Kidney tubule cell (primary cell): Measurements from ENCODE around the gene OR5B2.
"Not testable (repeated sequence)": the region's sequence is repeated elsewhere in the genome, so short reads cannot be mapped to it uniquely, and the experiment has no call there.

Source experiments
- DNase-seq: peaks from one replicate; pipeline ENCODE4 v3.0.0-alpha.2; 2018; ENCODE audit warnings: low spot score

OR5B2 gene

DNA sequence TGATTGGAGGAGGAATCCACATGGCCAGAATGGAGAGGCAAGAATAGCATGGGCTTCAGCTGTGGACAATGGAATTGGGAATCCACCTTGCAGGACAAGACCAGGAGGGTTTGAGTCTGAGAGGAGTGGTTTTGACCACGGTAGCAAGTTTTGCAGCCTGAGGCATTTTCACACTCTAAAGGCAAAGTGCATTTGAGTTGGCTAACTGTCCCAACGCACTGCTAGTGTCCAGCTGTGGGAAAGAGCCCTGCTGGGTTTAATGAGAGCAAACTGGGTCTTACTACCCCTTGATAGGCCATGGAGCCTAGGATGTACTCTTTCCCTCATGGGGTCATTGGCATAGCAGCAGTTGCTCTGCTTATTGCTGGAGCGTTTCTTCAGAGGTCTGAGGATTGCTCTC lies at the start of gene OR5B2:
OR5B2 (minus strand) TSS at position 101 of the 400 bp plus-strand sequence. CDS start 4,860 bp downstream, outside the sequence.
- DNase-seq: no peak

DNA sequence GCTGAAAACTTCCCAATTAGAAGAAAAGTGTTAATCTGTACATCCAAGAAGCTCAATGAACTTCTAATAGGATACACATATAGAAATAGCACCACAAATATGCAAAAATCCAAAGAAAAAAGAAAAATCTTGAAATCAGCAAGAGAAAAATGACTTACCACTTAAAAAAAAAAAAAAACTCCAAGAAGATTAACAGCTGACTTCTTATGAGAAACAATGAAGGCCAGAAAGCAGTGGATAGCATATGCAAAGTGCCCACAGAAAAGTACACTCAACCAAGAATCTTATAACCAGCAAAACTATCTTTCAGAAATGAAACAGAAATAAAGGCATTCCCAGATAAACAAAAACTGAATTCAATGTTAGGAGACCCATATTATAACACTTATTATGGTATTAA lies 44.0 kb upstream of the OR5B2 start:
- DNase-seq: no peak

DNA sequence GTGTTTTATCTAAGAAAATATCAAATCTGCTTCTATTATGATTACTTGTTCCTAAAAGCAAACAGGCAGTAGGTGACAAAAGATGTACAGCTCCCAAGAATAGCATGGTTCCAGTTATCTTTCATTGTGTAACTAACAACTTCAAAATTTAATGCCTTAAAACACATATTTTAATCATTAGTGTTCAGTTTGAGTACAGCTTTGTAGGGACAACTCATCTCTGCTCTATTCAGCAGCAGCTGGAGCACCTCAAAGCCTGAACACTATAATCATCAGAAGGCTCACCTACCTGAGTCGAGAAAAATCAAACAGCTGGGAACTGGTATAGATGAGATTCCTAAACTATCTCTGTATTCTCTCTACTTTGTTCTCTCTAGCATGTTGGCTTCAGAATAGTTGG lies 38.4 kb upstream of the OR5B2 start:
- DNase-seq: no peak

DNA sequence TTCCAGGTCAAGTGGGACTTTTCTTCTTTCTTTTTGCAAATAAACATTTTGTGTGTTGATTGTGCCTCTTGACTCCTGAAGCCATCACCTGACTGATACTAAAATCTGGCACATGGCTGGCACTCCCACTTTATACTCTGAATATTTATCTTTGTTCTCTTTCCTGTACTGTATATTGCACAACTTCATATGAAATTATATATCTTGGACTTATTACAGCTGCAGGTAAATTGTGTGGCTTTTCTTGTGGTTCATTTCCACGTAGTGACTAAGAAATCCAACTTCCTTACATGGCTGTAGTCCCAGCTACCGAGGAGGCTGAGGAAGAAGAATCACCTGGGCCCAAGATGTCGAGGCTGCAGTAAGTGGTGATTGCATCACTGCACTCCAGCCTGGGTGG lies 37.8 kb upstream of the OR5B2 start:
- DNase-seq: no peak

DNA sequence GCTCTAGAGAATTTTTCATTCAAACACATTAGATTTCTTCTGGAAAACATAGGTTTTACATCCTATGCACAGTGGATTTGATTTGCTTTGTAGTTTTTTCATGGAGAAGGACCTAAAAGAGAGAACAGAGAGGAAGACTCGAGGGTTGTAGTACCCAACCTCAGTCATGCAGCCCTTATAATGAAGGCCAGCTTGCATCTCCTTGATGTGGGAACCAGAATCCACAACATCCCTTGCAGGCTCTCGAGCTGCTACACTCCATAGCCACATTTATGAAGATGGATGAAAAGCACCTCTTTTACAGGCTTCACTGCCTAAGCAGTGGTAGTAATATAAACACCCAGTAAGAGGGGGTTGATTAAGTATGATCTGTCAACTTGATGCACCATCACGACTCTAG lies 23.7 kb upstream of the OR5B2 start:
- no peak for DNase-seq

DNA sequence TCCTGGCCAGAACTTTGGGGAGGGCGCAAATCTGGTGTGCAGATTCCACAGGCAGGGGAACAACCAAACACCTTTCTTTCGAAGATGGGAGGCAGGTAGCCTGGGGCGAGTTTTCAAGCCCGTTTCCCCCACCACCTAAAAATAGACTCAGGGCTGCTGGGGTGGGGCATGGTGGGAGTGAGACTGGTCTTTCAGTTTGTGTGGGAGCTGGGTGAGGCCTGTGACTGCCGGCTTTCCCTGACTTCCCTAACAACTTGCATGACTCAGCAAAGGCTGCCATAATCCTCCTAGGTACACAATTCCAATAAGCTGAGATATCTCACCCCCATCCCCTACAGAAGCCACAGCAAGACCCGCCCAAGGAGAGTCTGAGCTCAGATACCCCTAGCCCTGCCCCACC lies 18.4 kb upstream of the OR5B2 start:
- DNase-seq: no peak

DNA sequence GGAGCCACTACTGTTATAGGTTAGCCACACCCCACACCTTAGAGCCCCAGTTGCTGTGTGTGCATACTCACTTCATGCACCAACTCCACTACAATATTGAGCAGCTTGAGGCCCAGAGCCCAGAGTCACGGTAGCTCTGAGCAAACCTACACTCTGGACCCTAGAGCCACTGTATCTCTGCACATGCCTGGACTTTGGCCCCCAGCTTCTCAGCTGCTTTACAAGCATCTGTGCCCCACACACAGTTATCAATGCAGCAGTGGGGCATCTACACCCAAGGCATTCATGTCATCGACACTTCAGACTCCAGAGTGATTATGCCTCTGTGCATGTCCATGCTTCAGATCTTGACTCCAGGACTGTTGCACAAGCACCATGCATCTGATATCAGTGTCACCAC lies 16.4 kb upstream of the OR5B2 start:
- no peak for DNase-seq

DNA sequence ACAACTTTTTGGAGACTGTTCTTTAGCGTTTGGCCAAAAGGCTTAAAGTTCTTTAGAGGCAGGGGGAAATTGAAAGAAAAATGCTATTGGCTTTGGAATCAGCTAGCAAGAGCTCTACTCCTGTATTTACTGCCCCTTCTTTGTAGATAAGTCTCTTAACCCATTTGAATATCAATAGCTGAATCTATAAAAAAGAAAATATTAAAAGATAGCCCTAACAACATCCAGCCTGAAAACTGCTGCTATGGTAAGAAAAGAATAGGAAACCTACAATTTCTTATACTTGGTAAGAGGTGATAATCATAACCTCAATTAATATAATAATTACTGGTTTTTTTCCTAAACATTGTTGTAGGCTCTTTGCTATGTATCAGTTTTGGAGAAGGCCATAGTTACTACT lies 14.2 kb upstream of the OR5B2 start, which contains the start of gene OR5B12:
OR5B12 (minus strand) TSS at position 101 of the 400 bp plus-strand sequence. CDS start 2,085 bp downstream, outside the sequence.
- no peak for DNase-seq

DNA sequence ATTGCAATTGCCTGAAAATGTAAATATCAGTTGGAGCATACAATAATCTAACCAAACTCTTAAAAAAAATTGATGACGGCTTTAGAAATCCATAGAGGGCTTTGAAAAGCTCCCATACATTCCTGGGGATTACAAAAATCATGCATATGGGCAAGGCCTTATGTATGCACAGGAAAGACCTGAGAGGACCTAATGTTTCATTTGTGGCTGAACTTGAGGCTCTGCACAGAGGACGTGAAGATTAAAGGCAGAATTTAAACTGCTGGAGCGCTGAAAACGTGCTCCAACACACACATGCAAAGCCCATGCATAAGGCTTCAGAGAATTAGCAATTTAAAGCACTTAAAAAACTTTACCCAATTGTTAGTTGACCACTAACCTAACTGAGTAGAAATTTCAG lies 10.6 kb upstream of the OR5B2 start:
- DNase-seq: no peak

DNA sequence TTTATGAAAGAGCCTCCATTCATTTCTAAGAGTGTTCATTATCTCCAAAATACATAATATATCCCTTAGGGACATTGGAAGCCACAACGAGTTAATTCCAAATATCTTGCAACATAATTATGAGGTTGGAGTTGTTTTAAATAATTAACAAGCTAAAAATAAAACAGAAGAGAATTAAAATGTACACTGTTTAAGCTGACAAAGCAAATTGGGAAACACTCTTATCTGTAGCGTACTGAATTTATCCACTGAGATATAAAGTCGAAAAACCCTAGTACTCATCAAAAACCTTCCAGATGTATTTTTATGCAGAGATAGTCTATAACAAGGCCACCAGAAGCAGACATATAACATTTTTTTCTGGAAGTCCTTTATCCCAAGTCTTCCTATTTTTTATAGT lies 6.3 kb upstream of the OR5B2 start:
- no peak for DNase-seq

DNA sequence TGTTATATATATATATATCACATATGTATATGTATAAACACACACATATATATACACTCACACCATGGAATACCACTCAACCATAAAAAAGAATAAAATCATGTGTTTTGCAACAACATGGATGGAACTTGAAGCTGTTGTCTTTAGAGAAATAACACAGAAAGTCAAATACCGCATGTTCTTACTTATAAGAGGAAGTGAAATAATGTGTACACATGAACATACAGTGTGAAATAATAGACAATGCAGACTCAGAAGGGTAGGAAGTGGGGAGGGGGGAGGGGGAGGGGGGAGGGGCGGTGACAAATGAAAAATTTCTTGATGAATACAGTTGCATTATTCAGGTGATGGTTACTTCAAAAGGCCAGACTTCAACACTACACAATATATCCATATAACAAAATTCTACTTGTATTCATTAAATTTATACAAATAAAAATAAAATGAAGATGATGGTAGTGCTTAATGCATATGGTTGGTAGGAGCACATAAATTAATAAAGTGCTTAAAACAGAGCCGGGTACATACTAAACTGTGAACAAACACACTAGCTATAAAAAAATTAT lies 5.8 kb upstream of the OR5B2 start:
- no peak for DNase-seq

DNA sequence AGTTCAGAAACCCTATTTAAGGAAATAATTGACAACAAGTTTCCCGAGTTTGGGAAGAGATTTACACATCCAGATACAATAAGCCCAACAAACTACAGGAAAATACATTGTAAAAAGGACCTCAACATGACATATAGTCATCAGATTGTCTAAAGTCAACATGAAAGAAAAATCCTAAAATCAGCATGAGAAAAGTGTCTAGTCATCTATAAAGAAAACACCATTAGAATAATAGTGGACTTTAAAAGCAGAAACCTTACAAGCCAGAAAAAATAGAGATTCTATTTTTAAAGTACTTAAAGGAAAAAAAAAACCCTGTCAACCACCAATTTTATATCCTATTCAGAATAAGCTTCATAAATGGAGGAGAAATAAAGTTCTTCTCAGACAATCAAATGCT lies 1.4 kb upstream of the OR5B2 start:
- no peak for DNase-seq

DNA sequence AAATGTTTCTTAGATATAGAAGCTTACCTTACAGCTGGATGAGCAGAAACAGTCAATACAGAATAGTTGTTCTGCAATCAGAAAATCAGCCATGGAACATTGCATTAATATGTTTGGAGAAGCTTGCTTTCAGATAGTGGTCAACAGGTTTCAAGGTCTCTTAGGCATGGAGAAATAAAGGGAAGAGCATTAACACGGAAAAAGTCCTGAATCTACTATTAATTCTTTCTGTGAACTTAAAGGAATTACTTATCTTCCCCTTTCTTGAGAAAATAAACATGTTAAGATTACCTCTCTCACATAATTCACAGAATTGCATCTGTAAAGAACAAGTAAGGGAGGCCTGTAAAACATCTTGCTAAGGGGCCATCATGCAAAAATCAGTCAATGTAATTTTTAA lies 21.1 kb downstream of the OR5B2 start, which contains the start of gene OR5B3:
OR5B3 (minus strand) TSS at position 101 of the 400 bp plus-strand sequence. CDS start 3,465 bp downstream, outside the sequence.
- no peak for DNase-seq

DNA sequence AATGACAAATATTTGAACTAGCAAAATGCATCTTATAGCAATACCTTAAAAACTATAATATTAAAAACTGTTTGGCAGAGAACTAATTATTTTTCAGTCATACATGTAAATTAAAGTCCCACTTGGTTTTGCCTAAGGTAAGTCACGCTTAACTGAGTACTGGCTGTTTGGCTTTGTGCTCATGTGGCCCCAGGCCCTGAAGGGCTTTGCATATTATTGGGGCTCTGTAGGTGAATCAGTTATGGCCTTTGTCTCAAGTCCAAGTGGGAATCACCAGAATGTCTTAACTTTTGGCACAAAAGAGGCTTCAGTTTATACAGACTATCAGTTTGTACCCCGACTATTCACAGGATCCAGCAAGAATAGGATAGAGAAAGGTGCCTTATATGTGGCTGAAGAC lies 28.3 kb downstream of the OR5B2 start:
- DNase-seq: not testable (repeated sequence)

DNA sequence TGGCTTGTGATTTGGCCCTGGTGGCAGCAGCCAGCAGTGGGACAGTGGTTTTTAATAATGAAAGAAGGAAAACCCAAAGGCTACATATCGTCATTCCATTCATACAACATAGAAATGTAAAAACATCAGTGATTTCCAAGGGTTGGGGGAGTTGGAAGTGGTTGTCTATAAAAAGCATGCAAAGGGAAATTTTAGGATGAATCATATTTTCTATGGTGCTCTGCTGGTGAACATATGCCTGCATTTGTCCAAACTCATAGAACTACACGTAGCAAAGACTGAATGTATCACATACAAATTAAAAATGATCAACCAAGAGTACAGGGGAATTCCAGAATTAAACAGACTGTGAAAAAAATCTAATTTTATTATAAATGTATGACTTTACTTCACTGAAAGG lies 32.3 kb downstream of the OR5B2 start:
- peak; percentile 38 for DNase-seq

DNA sequence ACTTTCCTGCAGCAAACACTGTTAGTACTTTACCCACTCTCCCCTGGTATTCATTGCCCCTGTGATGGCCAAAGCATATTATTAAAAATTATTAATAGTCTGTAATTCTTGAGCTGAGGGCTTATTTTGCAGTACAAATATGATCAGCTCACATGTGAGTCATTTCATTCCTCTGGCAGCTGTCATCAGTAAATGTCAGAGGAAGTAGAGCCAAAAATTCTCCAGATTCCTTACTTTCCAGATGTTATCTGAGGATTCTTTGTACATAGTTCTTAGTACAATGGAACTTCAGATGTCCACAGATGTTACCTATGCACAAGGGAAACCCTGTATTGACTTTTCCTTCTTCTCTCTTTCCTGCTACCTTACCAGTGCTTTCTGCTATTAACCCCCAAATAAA lies 33.7 kb downstream of the OR5B2 start:
- DNase-seq: peak; percentile 81

DNA sequence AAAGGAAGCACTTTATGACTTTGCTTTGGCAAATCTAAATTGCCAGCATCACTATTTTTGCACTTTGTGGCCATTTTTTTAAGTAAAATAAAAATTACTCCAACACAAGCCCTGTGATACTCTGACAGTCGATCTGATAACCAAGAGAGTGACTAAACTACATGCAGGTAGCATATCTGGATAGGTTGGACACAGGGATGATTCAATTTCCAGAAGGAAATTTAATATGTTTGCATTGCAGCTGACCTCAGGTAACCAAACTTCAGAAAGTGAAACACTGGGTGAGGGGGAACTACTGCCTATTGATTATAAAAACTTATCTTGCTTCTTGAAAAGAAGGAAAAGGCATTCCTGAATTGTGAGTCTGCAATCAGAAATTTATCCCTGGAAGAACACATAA lies 35.2 kb downstream of the OR5B2 start:
- peak; percentile 39 for DNase-seq

DNA sequence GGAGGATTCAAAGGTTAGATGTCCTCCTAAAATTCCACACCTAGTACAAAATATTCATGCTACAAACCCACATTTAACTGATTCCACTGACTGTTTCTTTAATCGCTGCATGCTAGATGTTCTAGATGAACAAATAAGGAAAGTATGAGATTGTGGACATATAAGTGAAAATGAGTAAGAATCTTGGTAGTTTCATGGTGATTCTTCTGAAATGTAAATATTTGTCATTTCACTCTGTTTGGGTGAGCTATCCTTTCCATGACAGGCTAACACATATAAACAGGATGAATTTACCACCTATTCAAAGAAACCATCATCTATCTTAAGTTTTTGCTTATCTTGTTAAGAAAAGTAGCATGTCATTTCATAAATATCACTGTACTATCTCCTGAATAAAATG lies 36.0 kb downstream of the OR5B2 start:
- peak; percentile 1 for DNase-seq

DNA sequence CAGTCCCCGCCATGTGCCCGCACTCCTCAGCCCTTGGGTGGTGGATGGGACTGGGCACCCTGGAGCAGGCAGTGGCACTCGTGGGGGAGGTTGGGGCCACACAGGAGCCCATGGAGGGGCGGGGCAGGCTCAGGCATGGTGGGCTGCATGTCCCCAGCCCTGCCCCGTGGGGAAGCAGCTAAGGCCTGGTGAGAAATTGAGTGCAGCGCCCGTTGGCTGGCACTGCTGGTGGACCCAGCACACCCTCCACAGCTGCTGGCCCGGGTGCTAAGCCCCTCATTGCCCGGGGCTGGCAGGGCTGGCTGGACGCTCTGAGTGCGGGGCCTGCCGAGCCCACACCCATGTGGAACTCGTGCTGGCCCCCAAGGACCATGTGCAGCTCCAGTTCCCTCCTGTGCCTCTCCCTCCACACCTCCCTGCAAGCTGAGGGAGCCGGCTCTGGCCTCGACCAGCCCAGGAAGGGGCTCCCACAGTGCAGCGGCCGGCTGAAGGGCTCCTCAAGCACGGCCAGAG lies 37.3 kb downstream of the OR5B2 start:
- DNase-seq: no peak
